Prostate gland (tissue), 2 donors: ENCODE results near the gene IPO11.

Experiments used
- POLR2A ChIP-seq: fragments of 450-650 bp; IDR thresholded peaks from one replicate; pipeline ENCODE4 v1.6.1; 2016; ENCODE audit warnings: antibody characterized with exemption, mild to moderate bottlenecking
- POLR2AphosphoS5 ChIP-seq: sonication (generic); formaldehyde crosslinking; IDR thresholded peaks from one replicate; pipeline ENCODE4 v1.6.1; 2017; ENCODE audit warnings: antibody characterized with exemption
- TF ChIP-seq, protein P1 (sequence below), 4 experiments: fragments of 200-600 bp in 2 of 4; fragments of 450-650 bp in 2 of 4; sonication (generic) in 2 of 4; IDR thresholded peaks; 1 replicate in 3 of 4; 2 replicates in 1 of 4; pipeline ENCODE4 v1.5.1; 2016 to 2019; ENCODE audit warnings: antibody characterized with exemption in 4 of 4, mild to moderate bottlenecking in 2 of 4, moderate library complexity in 2 of 4

DNA sequence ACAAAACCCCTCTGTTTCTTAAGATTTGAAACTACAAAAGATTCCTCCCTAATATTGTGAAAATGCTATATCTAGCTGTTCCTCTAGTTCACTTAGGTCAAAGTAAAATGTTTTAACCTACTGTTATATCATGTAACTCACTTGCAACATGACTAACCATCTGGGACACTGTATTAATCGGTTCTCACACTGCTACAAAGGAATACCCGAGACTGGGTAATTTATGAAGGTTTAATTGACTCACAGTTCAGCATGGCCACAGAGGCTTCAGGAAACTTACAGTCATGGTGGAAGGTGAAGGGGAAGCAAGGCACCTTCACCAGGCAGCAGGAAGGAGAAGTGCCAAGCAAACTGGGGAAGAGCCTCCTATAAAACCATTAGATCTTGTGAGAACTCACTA, 43.5 kb upstream of the IPO11 start:
- TF ChIP-seq, protein P1, sequence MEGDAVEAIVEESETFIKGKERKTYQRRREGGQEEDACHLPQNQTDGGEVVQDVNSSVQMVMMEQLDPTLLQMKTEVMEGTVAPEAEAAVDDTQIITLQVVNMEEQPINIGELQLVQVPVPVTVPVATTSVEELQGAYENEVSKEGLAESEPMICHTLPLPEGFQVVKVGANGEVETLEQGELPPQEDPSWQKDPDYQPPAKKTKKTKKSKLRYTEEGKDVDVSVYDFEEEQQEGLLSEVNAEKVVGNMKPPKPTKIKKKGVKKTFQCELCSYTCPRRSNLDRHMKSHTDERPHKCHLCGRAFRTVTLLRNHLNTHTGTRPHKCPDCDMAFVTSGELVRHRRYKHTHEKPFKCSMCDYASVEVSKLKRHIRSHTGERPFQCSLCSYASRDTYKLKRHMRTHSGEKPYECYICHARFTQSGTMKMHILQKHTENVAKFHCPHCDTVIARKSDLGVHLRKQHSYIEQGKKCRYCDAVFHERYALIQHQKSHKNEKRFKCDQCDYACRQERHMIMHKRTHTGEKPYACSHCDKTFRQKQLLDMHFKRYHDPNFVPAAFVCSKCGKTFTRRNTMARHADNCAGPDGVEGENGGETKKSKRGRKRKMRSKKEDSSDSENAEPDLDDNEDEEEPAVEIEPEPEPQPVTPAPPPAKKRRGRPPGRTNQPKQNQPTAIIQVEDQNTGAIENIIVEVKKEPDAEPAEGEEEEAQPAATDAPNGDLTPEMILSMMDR (IDR thresholded peaks at IDR 0.05), result no peak
- TF ChIP-seq POLR2AphosphoS5 (no peak), POLR2A (no peak)
